ENCODE results near the gene BPIFB4.

BPIFB4 gene

GRCh38 chr20:33062105-33062824 is 17.2 kb upstream of the BPIFB4 start:
- DNase-seq: no peak

- no peak for DNase-seq
These were observed 16.7 kb upstream of the BPIFB4 start for GRCh38 chr20:33062825-33063149.

- no peak for DNase-seq
These were observed 16.2 kb upstream of the BPIFB4 start for GRCh38 chr20:33063271-33063670.

- DNase-seq: no peak
These were observed 14.7 kb upstream of the BPIFB4 start for GRCh38 chr20:33064572-33065287.

GRCh38 chr20:33065785-33066184 is 13.7 kb upstream of the BPIFB4 start:
- no peak for DNase-seq

GRCh38 chr20:33067806-33068205 is 11.6 kb upstream of the BPIFB4 start:
- no peak for DNase-seq

- no peak for DNase-seq
These were observed 11.0 kb upstream of the BPIFB4 start for GRCh38 chr20:33068251-33068939.

GRCh38 chr20:33069673-33070072 is 9.8 kb upstream of the BPIFB4 start:
- no peak for DNase-seq

GRCh38 chr20:33070111-33071053 is 9.1 kb upstream of the BPIFB4 start:
- no peak for DNase-seq

GRCh38 chr20:33071198-33071597 is 8.2 kb upstream of the BPIFB4 start:
- no peak for DNase-seq

- DNase-seq: no peak
These were observed 7.1 kb upstream of the BPIFB4 start for GRCh38 chr20:33072362-33072761.

- DNase-seq: no peak
These were observed 6.6 kb upstream of the BPIFB4 start for GRCh38 chr20:33072813-33073212.

GRCh38 chr20:33074675-33075074 is 4.8 kb upstream of the BPIFB4 start:
- no peak for DNase-seq

- DNase-seq: no peak
These were observed 4.2 kb upstream of the BPIFB4 start for GRCh38 chr20:33075281-33075680.

- DNase-seq: no peak
These were observed 2.6 kb upstream of the BPIFB4 start for GRCh38 chr20:33076662-33077372.

- no peak for DNase-seq
These were observed 2.1 kb downstream of the BPIFB4 start for GRCh38 chr20:33081411-33082154.

- no peak for DNase-seq
These were observed 3.1 kb downstream of the BPIFB4 start for GRCh38 chr20:33082546-33082945.

- no peak for DNase-seq
These were observed 4.3 kb downstream of the BPIFB4 start for GRCh38 chr20:33083544-33084340.

- no peak for DNase-seq
These were observed 5.3 kb downstream of the BPIFB4 start for GRCh38 chr20:33084722-33085121.

- no peak for DNase-seq
These were observed 6.7 kb downstream of the BPIFB4 start for GRCh38 chr20:33086052-33086722.

Data from DMS79 (cell line).